HepG2 (cell line): Measurements from ENCODE around the gene MRPL37.

Experiments used
- AGO2 ChIP-seq: fragments of 200-400 bp; formaldehyde crosslinking; optimal IDR thresholded peaks from 2 replicates; pipeline ENCODE3; 2017; ENCODE audit warnings: mild to moderate bottlenecking, low read depth, low read length, moderate library complexity
- CREB1 ChIP-seq, 2 experiments: fragments of 450-650 bp in 1 of 2; IDR thresholded peaks; 2 replicates each; pipeline ENCODE4 v1.6.1; 2016 to 2017; ENCODE audit warnings: control low read depth in 1 of 2, mild to moderate bottlenecking in 1 of 2, missing compliant biosample characterization in 1 of 2, missing genetic modification characterization in 1 of 2
- CTCF ChIP-seq: sonication (generic); formaldehyde crosslinking; IDR thresholded peaks from 2 replicates; pipeline ENCODE4 v1.5.0; 2020; ENCODE audit warnings: mild to moderate bottlenecking, missing genetic modification reagents, moderate library complexity
- FOSL1 ChIP-seq: sonication (generic); formaldehyde crosslinking; IDR thresholded peaks from 2 replicates; pipeline ENCODE4 v1.9.0; 2021; ENCODE audit warnings: missing genetic modification reagents, borderline replicate concordance
- FOXA1 ChIP-seq, 2 experiments: fragments of 450-650 bp in 1 of 2; sonication (generic) in 1 of 2; formaldehyde crosslinking in 1 of 2; IDR thresholded peaks; 2 replicates each; pipeline versions ENCODE4 v1.4.0 to v1.6.1; 2016 to 2020; ENCODE audit warnings: missing genetic modification reagents in 1 of 2
- MYC ChIP-seq: sonication (generic); formaldehyde crosslinking; IDR thresholded peaks from 2 replicates; pipeline ENCODE4 v1.9.0; 2021; ENCODE audit warnings: missing genetic modification reagents, borderline replicate concordance
- POLR2A ChIP-seq, 2 experiments: IDR thresholded peaks; 2 replicates each; pipeline ENCODE4 v1.6.1; 2011; ENCODE audit warnings: low read depth in 2 of 2, low read length in 2 of 2, mild to moderate bottlenecking in 1 of 2, moderate library complexity in 1 of 2; ENCODE audit not compliant: insufficient read depth in 1 of 2
- SIN3B ChIP-seq: fragments of 150-350 bp; IDR thresholded peaks from 2 replicates; pipeline ENCODE4 v1.6.1; 2014; ENCODE audit warnings: low read length
- THYN1 ChIP-seq: sonication (generic); formaldehyde crosslinking; IDR thresholded peaks from 2 replicates; pipeline ENCODE4 v1.8.1; 2023; ENCODE audit warnings: low read depth, mild to moderate bottlenecking, moderate library complexity, missing genetic modification reagents, borderline replicate concordance

DNA sequence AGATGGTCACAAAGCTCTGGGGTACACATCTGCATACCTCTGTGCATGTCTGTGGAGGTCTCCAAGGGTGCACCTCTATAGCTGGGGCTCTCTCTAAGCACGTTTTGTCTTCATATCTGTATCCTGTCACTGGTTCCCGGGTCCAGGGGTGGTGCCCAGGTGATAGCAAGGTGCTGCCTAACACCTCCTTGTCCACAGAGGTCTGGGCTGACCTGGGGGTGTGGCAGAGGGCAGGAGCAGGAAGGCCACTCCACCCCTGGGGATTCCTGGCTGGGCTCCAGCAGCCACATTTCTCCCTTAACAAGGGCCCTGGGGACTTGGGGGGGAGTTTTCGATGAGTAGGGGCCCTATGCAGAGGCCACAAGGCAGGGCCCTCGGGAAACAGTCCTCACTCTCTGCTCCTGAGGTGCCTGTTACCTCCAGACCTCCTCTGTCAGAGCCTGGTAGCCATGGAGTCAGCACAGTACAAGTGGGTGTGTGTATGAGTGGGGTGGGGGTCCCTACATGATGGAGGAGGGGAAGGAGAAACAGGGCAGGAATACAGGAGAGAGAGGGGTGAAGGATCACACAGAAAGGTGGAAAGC lies 40.1 kb upstream of the MRPL37 start:
- TF ChIP-seq CTCF (CRISPR knock-in tag), result no peak
- TF ChIP-seq FOSL1, result no peak
- no peak for TF ChIP-seq SIN3B
- TF ChIP-seq CREB1 (IDR thresholded peaks at IDR 0.05), result no peak
- TF ChIP-seq CREB1 (CRISPR knock-in tag; IDR thresholded peaks at IDR 0.05), result no peak
- TF ChIP-seq POLR2A (IDR thresholded peaks at IDR 0.05; ENCODE audit: insufficient read depth in 1 of 2, low read depth in 2 of 2, low read length in 2 of 2), result no peak
- no peak for TF ChIP-seq AGO2
- no peak for TF ChIP-seq THYN1 (CRISPR knock-in tag)
- TF ChIP-seq MYC, result no peak
- no peak for TF ChIP-seq FOXA1 (IDR thresholded peaks at IDR 0.05)
- TF ChIP-seq FOXA1 (CRISPR knock-in tag; IDR thresholded peaks at IDR 0.05), result no peak
